Fibroblast of lung (primary cell): ENCODE data around the gene ST6GALNAC1. TPM values are rescaled to one million over a fixed set of nuclear protein-coding genes. Genes with fewer than 3 reads are reported as not detected.
"Not testable (repeated sequence)": the region's sequence is repeated elsewhere in the genome, so short reads cannot be mapped to it uniquely, and the experiment has no call there.

Source experiments
- DNase-seq, 2 donors: peaks; one replicate each; pipeline versions ENCODE4 v3.0.0 to v3.0.0-alpha.2; 2010; ENCODE audit warnings: low read depth in 2 of 2
- H2AFZ ChIP-seq: 2 replicates; pipeline ENCODE4 v1.5.1; 2012; ENCODE audit warnings: low read length, control low read depth, inconsistent platforms
- H3K27ac ChIP-seq: 2 replicates; pipeline ENCODE4 v1.5.1; 2011; ENCODE audit warnings: low read length, control low read depth; ENCODE audit not compliant: insufficient read depth
- H3K27me3 ChIP-seq: 2 replicates; pipeline ENCODE4 v1.5.1; 2011; ENCODE audit warnings: mild to moderate bottlenecking, low read length; ENCODE audit not compliant: control insufficient read depth, insufficient read depth
- H3K36me3 ChIP-seq: 2 replicates; pipeline ENCODE4 v1.5.1; 2011; ENCODE audit warnings: low read length; ENCODE audit not compliant: control insufficient read depth, insufficient read depth
- H3K4me1 ChIP-seq: 2 replicates; pipeline ENCODE4 v1.5.1; 2011; ENCODE audit warnings: low read length; ENCODE audit not compliant: control insufficient read depth, insufficient read depth; ENCODE audit errors: extremely low read depth
- H3K4me2 ChIP-seq: 2 replicates; pipeline ENCODE4 v1.5.1; 2011; ENCODE audit warnings: low read length, control low read depth; ENCODE audit not compliant: insufficient read depth; ENCODE audit errors: extremely low read depth
- H3K4me3 ChIP-seq, 4 experiments: fragments of 200-600 bp in 1 of 4; sonication (generic) in 1 of 4; replicated peaks in 1 of 4; 2 replicates each; pipeline ENCODE4 v1.5.1; 2011 to 2016; ENCODE audit warnings: low read length in 4 of 4, low read depth in 3 of 4, mild to moderate bottlenecking in 3 of 4, control low read depth in 2 of 4, inconsistent platforms in 1 of 4, mixed read lengths in 1 of 4; ENCODE audit not compliant: insufficient read depth in 1 of 4; ENCODE audit errors: control extremely low read depth in 1 of 4
- H3K79me2 ChIP-seq: 2 replicates; pipeline ENCODE4 v1.5.1; 2012; ENCODE audit warnings: mild to moderate bottlenecking, low read length, inconsistent platforms; ENCODE audit not compliant: control insufficient read depth, insufficient read depth
- H3K9ac ChIP-seq: 2 replicates; pipeline ENCODE4 v1.5.1; 2011; ENCODE audit warnings: mild to moderate bottlenecking, low read length, control low read depth; ENCODE audit not compliant: insufficient read depth
- H3K9me3 ChIP-seq: 2 replicates; pipeline ENCODE4 v1.5.1; 2012; ENCODE audit warnings: low read depth, low read length; ENCODE audit not compliant: control insufficient read depth, insufficient read depth
- H4K20me1 ChIP-seq: 2 replicates; pipeline ENCODE4 v1.5.1; 2011; ENCODE audit warnings: low read length; ENCODE audit not compliant: control insufficient read depth, insufficient read depth; ENCODE audit errors: extremely low read depth
- EZH2 ChIP-seq: IDR thresholded peaks from 2 replicates; pipeline ENCODE4 v1.5.1; 2012; ENCODE audit warnings: low read length, control low read depth, mild to moderate bottlenecking; ENCODE audit errors: missing control alignments
- polyA plus RNA-seq, 2 donors: library from polyadenylated mRNA; depleted of rRNA in 1 of 2; stranded (reverse) in 1 of 2; unstranded in 1 of 2; fragments of >200 nt; gene quantifications; 2 replicates each; pipeline ENCODE4 v1.2.1, GENCODE V29; 2011 to 2012; ENCODE audit warnings: missing spikeins in 1 of 2
- total RNA-seq: library from RNA; depleted of rRNA; stranded (reverse); fragments of >200 nt; gene quantifications from 2 replicates; pipeline ENCODE4 v1.2.1, GENCODE V29; 2014
- TF ChIP-seq, protein P1 (sequence below), 2 donors: IDR thresholded peaks in 1 of 2; conservative IDR thresholded peaks in 1 of 2; 1 replicate in 1 of 2; 2 replicates in 1 of 2; pipeline ENCODE4 v1.5.1; 2011 to 2012; ENCODE audit warnings: low read length in 2 of 2, control low read depth in 1 of 2, inconsistent platforms in 1 of 2, low read depth in 1 of 2, mild to moderate bottlenecking in 1 of 2

Gene ST6GALNAC1
- total and polyA plus RNA-seq, 2 donors (not counting 1 experiment from before 2014, with no cell fraction given) = not detected

DNA sequence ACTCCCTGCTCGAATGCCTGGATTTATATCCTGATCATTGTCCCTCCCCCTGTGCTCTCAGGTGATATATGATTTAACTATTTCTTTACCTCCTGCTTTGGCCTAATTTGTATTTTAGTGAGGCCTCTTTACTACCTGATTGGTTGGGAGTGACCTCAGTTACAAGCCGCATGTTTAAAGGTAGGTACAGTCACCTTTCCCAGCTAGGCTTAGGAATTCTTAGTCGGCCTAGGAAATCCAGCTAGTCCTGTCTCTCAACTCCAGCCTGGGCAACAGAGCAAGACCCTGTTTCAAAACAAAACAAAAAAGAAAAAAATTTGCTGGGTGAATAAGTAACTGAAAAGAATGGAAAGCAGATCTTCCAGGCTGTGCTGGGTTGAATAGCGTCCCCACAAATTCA lies 31.1 kb downstream of the ST6GALNAC1 start:
- H3K4me3 ChIP-seq = no peak overlapping the region
- no peak overlapping the region for H3K27ac ChIP-seq
- no peak overlapping the region for H2AFZ ChIP-seq
- no peak overlapping the region for H3K4me2 ChIP-seq
- no peaks in the 10 kb centered on the region for H3K27me3 ChIP-seq
- H3K9ac ChIP-seq = no peak overlapping the region
- no peaks in the 10 kb centered on the region for H3K4me1 ChIP-seq
- DNase-seq = no peak
- no peak for TF ChIP-seq EZH2
- TF ChIP-seq, protein P1, sequence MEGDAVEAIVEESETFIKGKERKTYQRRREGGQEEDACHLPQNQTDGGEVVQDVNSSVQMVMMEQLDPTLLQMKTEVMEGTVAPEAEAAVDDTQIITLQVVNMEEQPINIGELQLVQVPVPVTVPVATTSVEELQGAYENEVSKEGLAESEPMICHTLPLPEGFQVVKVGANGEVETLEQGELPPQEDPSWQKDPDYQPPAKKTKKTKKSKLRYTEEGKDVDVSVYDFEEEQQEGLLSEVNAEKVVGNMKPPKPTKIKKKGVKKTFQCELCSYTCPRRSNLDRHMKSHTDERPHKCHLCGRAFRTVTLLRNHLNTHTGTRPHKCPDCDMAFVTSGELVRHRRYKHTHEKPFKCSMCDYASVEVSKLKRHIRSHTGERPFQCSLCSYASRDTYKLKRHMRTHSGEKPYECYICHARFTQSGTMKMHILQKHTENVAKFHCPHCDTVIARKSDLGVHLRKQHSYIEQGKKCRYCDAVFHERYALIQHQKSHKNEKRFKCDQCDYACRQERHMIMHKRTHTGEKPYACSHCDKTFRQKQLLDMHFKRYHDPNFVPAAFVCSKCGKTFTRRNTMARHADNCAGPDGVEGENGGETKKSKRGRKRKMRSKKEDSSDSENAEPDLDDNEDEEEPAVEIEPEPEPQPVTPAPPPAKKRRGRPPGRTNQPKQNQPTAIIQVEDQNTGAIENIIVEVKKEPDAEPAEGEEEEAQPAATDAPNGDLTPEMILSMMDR (conservative IDR thresholded peaks at IDR 0.05 in 1 of 2, IDR thresholded peaks at IDR 0.05 in 1 of 2; ENCODE audit: low read depth in 1 of 2, low read length in 2 of 2) = no peak
- H3K9me3 ChIP-seq = no peaks in the 10 kb centered on the region
- H3K79me2 ChIP-seq = no peaks in the 10 kb centered on the region
- H4K20me1 ChIP-seq = no peaks in the 10 kb centered on the region
- H3K36me3 ChIP-seq = no peaks in the 10 kb centered on the region

DNA sequence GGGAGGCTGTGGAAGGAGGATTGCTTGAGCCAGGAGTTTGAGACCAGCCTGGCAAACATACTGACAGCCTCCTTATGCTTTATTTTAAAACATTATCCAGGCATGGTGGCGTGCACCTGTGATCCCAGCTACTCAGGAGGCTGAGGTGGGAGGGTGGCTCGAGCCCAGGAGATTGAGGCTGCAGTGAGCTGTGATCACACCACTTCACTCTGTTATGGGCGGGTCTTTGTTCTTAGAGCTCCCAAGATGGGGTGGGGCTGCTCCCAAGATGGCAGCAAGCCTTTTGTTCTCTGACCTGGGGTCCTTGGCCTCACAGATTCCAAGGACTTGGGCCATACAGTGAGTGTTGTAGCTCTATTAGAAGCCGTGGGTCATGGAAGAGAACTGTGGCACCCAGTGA lies 31.8 kb downstream of the ST6GALNAC1 start:
- Histone ChIP-seq H4K20me1 (no peaks in the 10 kb centered on the region), H3K27me3 (no peaks in the 10 kb centered on the region), H3K4me3 (no peak overlapping the region), H3K4me1 (no peaks in the 10 kb centered on the region), H3K9ac (no peak overlapping the region), H3K4me2 (no peak overlapping the region), H2AFZ (no peak overlapping the region), H3K79me2 (no peaks in the 10 kb centered on the region), H3K27ac (no peak overlapping the region), H3K9me3 (no peaks in the 10 kb centered on the region), H3K36me3 (no peaks in the 10 kb centered on the region)
- TF ChIP-seq EZH2 = no peak
- TF ChIP-seq, protein P1 (conservative IDR thresholded peaks at IDR 0.05 in 1 of 2, IDR thresholded peaks at IDR 0.05 in 1 of 2; ENCODE audit: low read depth in 1 of 2, low read length in 2 of 2) = no peak
- DNase-seq = no peak

DNA sequence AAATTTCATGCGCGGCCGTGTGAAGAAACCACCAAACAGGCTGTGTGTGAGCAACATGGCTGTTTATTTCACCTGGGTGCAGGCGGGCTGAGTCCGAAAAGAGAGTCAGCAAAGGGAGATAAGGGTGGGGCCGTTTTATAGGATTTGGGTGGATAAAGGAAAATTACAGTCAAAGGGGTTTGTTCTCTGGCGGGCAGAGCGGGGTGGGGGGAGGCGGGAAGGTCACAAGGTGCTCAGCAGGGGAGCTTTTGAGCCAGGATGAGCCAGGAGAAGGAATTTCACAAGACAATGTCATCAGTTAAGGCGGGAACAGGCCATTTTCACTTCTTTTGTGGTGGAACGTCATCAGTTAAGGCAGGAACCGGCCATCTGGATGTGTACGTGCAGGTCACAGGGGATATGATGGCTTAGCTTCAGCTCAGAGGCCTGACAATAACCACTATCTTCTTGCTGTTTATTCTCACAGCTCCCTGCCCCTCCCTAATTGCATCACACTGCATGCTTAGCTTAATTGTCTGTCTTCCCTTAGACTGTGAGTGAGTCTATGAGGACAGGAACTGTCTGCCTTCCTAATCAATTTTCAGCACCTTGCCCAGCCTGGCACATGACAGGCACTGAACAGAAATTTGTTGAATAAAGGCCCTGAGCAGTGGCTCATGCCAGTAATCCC lies 32.3 kb downstream of the ST6GALNAC1 start:
- H3K4me2 ChIP-seq, H3K4me1 ChIP-seq, H3K9ac ChIP-seq, DNase-seq, H3K36me3 ChIP-seq, H3K4me3 ChIP-seq, H3K79me2 ChIP-seq, H3K9me3 ChIP-seq, H3K27me3 ChIP-seq, H4K20me1 ChIP-seq, H2AFZ ChIP-seq, H3K27ac ChIP-seq: not testable (repeated sequence)

DNA sequence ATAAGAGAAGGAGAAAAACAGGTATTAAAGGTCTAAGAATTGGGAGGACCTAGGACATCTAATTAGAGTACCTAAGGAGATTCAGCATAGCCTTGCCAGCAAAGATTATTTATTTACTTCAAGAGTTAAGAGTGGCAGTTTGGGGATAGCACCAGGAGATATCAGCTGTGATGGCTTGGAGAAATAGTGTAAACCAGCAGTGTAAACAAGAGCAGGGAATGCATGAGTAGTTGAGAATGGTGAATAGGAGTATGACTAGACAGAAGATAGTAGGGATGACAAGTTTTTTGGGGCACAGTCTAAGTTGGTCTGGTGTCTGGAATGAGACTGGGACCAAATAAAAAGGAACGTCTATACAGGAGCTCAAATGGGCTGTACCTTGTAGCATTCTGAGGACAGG lies 36.9 kb downstream of the ST6GALNAC1 start:
- not testable (repeated sequence) for H3K9me3 ChIP-seq, H3K9ac ChIP-seq, H3K36me3 ChIP-seq, H3K4me1 ChIP-seq, H3K4me2 ChIP-seq, H4K20me1 ChIP-seq, H3K27me3 ChIP-seq, H3K27ac ChIP-seq, H2AFZ ChIP-seq, DNase-seq, H3K79me2 ChIP-seq, H3K4me3 ChIP-seq
